HG02973 (cell line): Measurements from ENCODE around the gene VOPP1.

Source experiments
- ATAC-seq: cut with Tn5 transposase; IDR thresholded peaks from one replicate; pipeline ENCODE4 v1.9.1; 2021; ENCODE audit warnings: moderate library complexity; ENCODE audit not compliant: unreplicated experiment

VOPP1 gene

GRCh38 chr7:55556031-55556430 lies 16.3 kb downstream of the VOPP1 start:
- ATAC-seq, result no peak

- ATAC-seq, result no peak
Observed at GRCh38 chr7:55555160-55555559, 17.1 kb downstream of the VOPP1 start.

- no peak for ATAC-seq
Observed at GRCh38 chr7:55554038-55554437, 18.3 kb downstream of the VOPP1 start.

- ATAC-seq, result no peak
Observed at GRCh38 chr7:55553024-55553345, 19.3 kb downstream of the VOPP1 start.

GRCh38 chr7:55552320-55553023 lies 19.8 kb downstream of the VOPP1 start:
- no peak for ATAC-seq

GRCh38 chr7:55550841-55551537 lies 21.3 kb downstream of the VOPP1 start:
- no peak for ATAC-seq

- no peak for ATAC-seq
Observed at GRCh38 chr7:55550010-55550663, 22.2 kb downstream of the VOPP1 start.

GRCh38 chr7:55549457-55549856 lies 22.8 kb downstream of the VOPP1 start:
- peak; percentile 36 for ATAC-seq

- peak; percentile 46 for ATAC-seq
Observed at GRCh38 chr7:55548295-55548731, 24.0 kb downstream of the VOPP1 start.

- no peak for ATAC-seq
Observed at GRCh38 chr7:55546814-55547213, 25.5 kb downstream of the VOPP1 start.

- no peak for ATAC-seq
Observed at GRCh38 chr7:55545496-55545895, 26.8 kb downstream of the VOPP1 start.

GRCh38 chr7:55540226-55540858 lies 32.0 kb downstream of the VOPP1 start:
- no peak for ATAC-seq

GRCh38 chr7:55539380-55539779 lies 32.9 kb downstream of the VOPP1 start:
- ATAC-seq, result no peak

- no peak for ATAC-seq
Observed at GRCh38 chr7:55538538-55538937, 33.8 kb downstream of the VOPP1 start.

GRCh38 chr7:55537458-55537990 lies 34.8 kb downstream of the VOPP1 start:
- no peak for ATAC-seq

- no peak for ATAC-seq
Observed at GRCh38 chr7:55536619-55537457, 35.5 kb downstream of the VOPP1 start.

- no peak for ATAC-seq
Observed at GRCh38 chr7:55535617-55536016, 36.7 kb downstream of the VOPP1 start.

- ATAC-seq, result no peak
Observed at GRCh38 chr7:55534916-55535590, 37.2 kb downstream of the VOPP1 start.

- peak; percentile 66 for ATAC-seq
Observed at GRCh38 chr7:55534262-55534915, 37.9 kb downstream of the VOPP1 start.

GRCh38 chr7:55533729-55534080 lies 38.6 kb downstream of the VOPP1 start:
- no peak for ATAC-seq
